GM12878 (cell line): ENCODE measurements around the gene MRGPRF. TPM values are rescaled to one million over a fixed set of nuclear protein-coding genes. Genes with fewer than 3 reads are reported as not detected.
"Not testable (repeated sequence)": the region's sequence is repeated elsewhere in the genome, so short reads cannot be mapped to it uniquely, and the experiment has no call there.

Source experiments
- ATAC-seq: fragments of 200-7000 bp; cut with Tn5 transposase; 3 replicates; pipeline ENCODE4 v1.9.1; 2020; ENCODE audit warnings: mild to moderate bottlenecking, moderate library complexity
- BruUV-seq: library from RNA; stranded (reverse); fragments of 400-500 nt; replicated peaks from 2 replicates; lab custom pipeline; 2021; lab: Mats Ljungman, UMichigan
- CTCF ChIA-PET: fragments of 300-600 bp; sonication (Branson Sonifier 250); formaldehyde crosslinking; extraction: SDS; loops from one replicate; lab custom pipeline; 2021; ENCODE audit warnings: inconsistent platforms; lab: Yijun Ruan, JAX
- POLR2A ChIA-PET: fragments of 350-600 bp; formaldehyde crosslinking; extraction: SDS; loops from one replicate; lab custom pipeline; 2021; ENCODE audit warnings: inconsistent platforms; lab: Charles Lee
- RAD21 ChIA-PET: fragments of 300-600 bp; sonication (Branson Sonifier 250); formaldehyde crosslinking; loops from one replicate; lab custom pipeline; 2023; ENCODE audit warnings: antibody characterized with exemption; ENCODE audit not compliant: unreplicated experiment; lab: Charles Lee
- SMC1A ChIA-PET: fragments of 300-600 bp; sonication (Branson Sonifier 250); formaldehyde crosslinking; loops from one replicate; lab custom pipeline; 2023; ENCODE audit not compliant: unreplicated experiment, uncharacterized antibody; lab: Charles Lee
- DNase-seq: peaks from one replicate; pipeline ENCODE4 v3.0.0-alpha.2; 2011; ENCODE audit warnings: low read depth, low spot score
- FAIRE-seq: peaks from 3 replicates; lab custom pipeline; 2011; peaks lifted over from hg19 to GRCh38; lab: Jason Lieb, UNC
- H2AFZ ChIP-seq: 2 replicates; pipeline ENCODE4 v1.6.0; 2011; ENCODE audit warnings: low read depth, low read length, control low read depth; ENCODE audit not compliant: control insufficient read depth
- H3K27ac ChIP-seq: 2 replicates; pipeline ENCODE4 v1.5.1; 2011; ENCODE audit warnings: control low read depth; ENCODE audit not compliant: control insufficient read depth, insufficient read depth
- H3K27me3 ChIP-seq, 2 experiments: replicated peaks in 1 of 2; 2 replicates each; pipeline versions ENCODE4 v1.6.0 to v1.6.1; 2011; ENCODE audit warnings: low read length in 1 of 2; ENCODE audit not compliant: control insufficient read depth in 2 of 2, insufficient read depth in 2 of 2
- H3K36me3 ChIP-seq, 2 experiments: 2 replicates each; pipeline ENCODE4 v1.5.1; 2011; ENCODE audit warnings: low read length in 1 of 2; ENCODE audit not compliant: control insufficient read depth in 2 of 2, insufficient read depth in 2 of 2
- H3K4me1 ChIP-seq: 2 replicates; pipeline ENCODE4 v1.6.1; 2011; ENCODE audit warnings: mild to moderate bottlenecking, low read length, moderate library complexity, mixed read lengths; ENCODE audit not compliant: control insufficient read depth, insufficient read depth
- H3K4me2 ChIP-seq: 2 replicates; pipeline ENCODE4 v1.6.0; 2011; ENCODE audit warnings: control low read depth; ENCODE audit not compliant: control insufficient read depth, insufficient read depth
- H3K4me3 ChIP-seq: fragments of 200-600 bp; sonication (generic); 2 replicates; pipeline ENCODE4 v1.5.1; 2016
- H3K79me2 ChIP-seq: 2 replicates; pipeline ENCODE4 v1.6.0; 2011; ENCODE audit warnings: low read length; ENCODE audit not compliant: control insufficient read depth, insufficient read depth
- H3K9ac ChIP-seq: 2 replicates; pipeline ENCODE4 v1.8.0; 2011; ENCODE audit warnings: low read length, control low read depth, mixed read lengths; ENCODE audit not compliant: control insufficient read depth, insufficient read depth
- H3K9me3 ChIP-seq: replicated peaks from 3 replicates; pipeline ENCODE4 v1.5.1; 2011; ENCODE audit warnings: mild to moderate bottlenecking, low read length; ENCODE audit not compliant: control insufficient read depth, insufficient read depth
- H4K20me1 ChIP-seq: 2 replicates; pipeline ENCODE4 v1.6.0; 2011; ENCODE audit not compliant: control insufficient read depth, insufficient read depth
- CBX3 ChIP-seq: fragments of 200-600 bp; sonication (generic); IDR thresholded peaks from 2 replicates; pipeline ENCODE4 v1.6.1; 2016; ENCODE audit warnings: low read depth, borderline replicate concordance
- HDAC6 ChIP-seq: fragments of 200-600 bp; sonication (generic); IDR thresholded peaks from one replicate; pipeline ENCODE4 v1.8.0; 2017; ENCODE audit warnings: antibody characterized with exemption; ENCODE audit not compliant: unreplicated experiment
- LARP7 ChIP-seq: fragments of 450-650 bp; IDR thresholded peaks from 2 replicates; pipeline ENCODE4 v1.6.1; 2017; ENCODE audit warnings: mild to moderate bottlenecking
- MTA2 ChIP-seq: fragments of 450-650 bp; IDR thresholded peaks from 2 replicates; pipeline ENCODE4 v1.6.1; 2016; ENCODE audit warnings: low read depth, mild to moderate bottlenecking, moderate library complexity
- NBN ChIP-seq: fragments of 450-650 bp; IDR thresholded peaks from 2 replicates; pipeline ENCODE4 v1.6.1; 2016
- ZZZ3 ChIP-seq: IDR thresholded peaks from 2 replicates; pipeline ENCODE4 v1.6.1; 2011; ENCODE audit warnings: low read depth; ENCODE audit not compliant: control insufficient read depth, insufficient read length
- WGBS: methylation state at CpG from one replicate; pipeline ENCODE4 v1.1.6; 2016; ENCODE audit warnings: low lambda C conversion rate; ENCODE audit not compliant: insufficient replicate concordance, insufficient coverage; ENCODE audit errors: missing lambda C conversion rate; 5-methylcytosine and 5-hydroxymethylcytosine counted together
- in situ Hi-C: fragments of 300-500 bp; cut with MboI; formaldehyde crosslinking; loops from 9 replicates; pipeline ENCODE4 v1.14.3; 2018; ENCODE audit warnings: mixed read lengths
- intact Hi-C: fragments of 100-400 bp; cut with micrococcal nuclease; formaldehyde crosslinking; loops from one replicate; pipeline ENCODE4 v1.14.2; 2022; ENCODE audit not compliant: unreplicated experiment
- polyA plus RNA-seq, 11 experiments: library from polyadenylated mRNA; depleted of rRNA in 4 of 11; unstranded in 6 of 11; stranded (reverse) in 5 of 11; fragments of >200 nt; fragmentation: Nextera tagmentation in 4 of 11; fragmentation: Illumina TruSeq in 1 of 11; extraction: Ambion mirVana in 4 of 11; extraction: Trizol in 1 of 11; gene quantifications; 1 replicate in 1 of 11; 2 replicates in 10 of 11; pipeline versions ENCODE4 v1.2.1 to v1.2.3, GENCODE V29; 2011 to 2016; ENCODE audit warnings: inconsistent platforms in 2 of 11, missing spikeins in 2 of 11, low read depth in 1 of 11
- total RNA-seq, 4 experiments: library from RNA; depleted of rRNA in 3 of 4; stranded (reverse); fragments of >200 nt in 3 of 4; fragmentation: Illumina TruSeq in 1 of 4; extraction: Trizol in 1 of 4; gene quantifications; 2 replicates each; pipeline versions ENCODE4 v1.2.1 to v1.2.3, GENCODE V29; 2013 to 2021
- TF ChIP-seq, protein P1 (sequence below): fragments of 450-650 bp; IDR thresholded peaks from 2 replicates; pipeline ENCODE4 v1.6.1; 2016; ENCODE audit warnings: mild to moderate bottlenecking
- TF ChIP-seq, protein P2 (sequence below): IDR thresholded peaks from 2 replicates; pipeline ENCODE4 v1.6.1; 2012; ENCODE audit warnings: low read depth, low read length, improper control_type of control experiment
- TF ChIP-seq, protein P3 (sequence below): fragments of 150-350 bp; IDR thresholded peaks from 2 replicates; pipeline ENCODE4 v1.6.1; 2016; ENCODE audit warnings: low read depth, low read length

Gene MRGPRF
- total and polyA plus RNA-seq, 10 of the 15 experiments (the other 5 are each of a cell fraction or from before 2014, with no cell fraction given): not detected

DNA sequence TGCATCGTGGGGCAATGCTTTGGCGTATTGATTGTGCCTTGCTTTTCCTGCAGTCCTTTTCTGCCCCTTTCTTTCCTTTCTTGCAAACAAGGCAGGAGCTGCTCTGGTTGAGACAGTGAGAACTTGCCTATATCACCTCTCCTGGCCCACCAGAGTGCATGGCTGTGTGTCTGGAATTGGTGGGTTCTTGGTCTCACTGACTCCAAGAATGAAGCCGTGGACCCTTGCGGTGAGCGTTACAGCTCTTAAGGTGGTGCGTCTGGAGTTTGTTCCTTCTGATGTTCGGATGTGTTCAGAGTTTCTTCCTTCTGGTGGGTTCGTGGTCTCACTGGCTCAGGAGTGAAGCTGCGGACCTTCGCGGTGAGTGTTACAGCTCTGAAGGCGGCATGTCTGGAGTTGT, 39.3 kb downstream of the MRGPRF start:
- intact Hi-C loops, H3K4me3 ChIP-seq, DNase-seq, H2AFZ ChIP-seq, H3K36me3 ChIP-seq, H3K79me2 ChIP-seq, FAIRE-seq, BruUV-seq, H3K27ac ChIP-seq, H3K4me2 ChIP-seq, H4K20me1 ChIP-seq, H3K9ac ChIP-seq, ATAC-seq, in situ Hi-C loops, CTCF ChIA-PET, POLR2A ChIA-PET, SMC1A ChIA-PET, RAD21 ChIA-PET, H3K9me3 ChIP-seq, H3K27me3 ChIP-seq, H3K4me1 ChIP-seq: not testable (repeated sequence)
- 62% methylated on average over 12 of the region's 12 CpGs for WGBS

DNA sequence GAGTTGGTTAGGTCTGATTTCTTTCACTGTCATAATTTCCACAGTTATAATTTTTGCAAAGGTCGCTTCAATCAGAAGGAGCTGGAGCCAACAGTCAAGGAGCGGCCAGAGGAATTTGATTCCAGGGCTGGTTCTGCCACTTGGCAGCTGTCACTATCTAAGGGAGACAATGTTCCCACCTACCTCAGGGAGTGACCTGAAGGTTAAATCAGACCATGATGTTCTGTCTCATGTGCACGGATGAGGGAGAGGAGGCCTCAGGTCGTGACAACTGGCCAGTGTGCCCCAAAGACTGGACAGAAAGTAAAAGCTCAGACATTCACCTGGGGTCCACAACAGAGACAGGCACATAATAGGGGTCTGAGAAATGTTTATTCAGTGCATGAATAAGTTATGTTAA, 39.8 kb downstream of the MRGPRF start:
- no peak for ATAC-seq
- SMC1A ChIA-PET: no interaction called here
- DNase-seq: no peak
- H3K36me3 ChIP-seq: no peaks in the 10 kb centered on the region
- no peaks in the 10 kb centered on the region for H3K4me1 ChIP-seq
- no peak for TF ChIP-seq HDAC6
- no peak for TF ChIP-seq LARP7
- TF ChIP-seq, protein P1, sequence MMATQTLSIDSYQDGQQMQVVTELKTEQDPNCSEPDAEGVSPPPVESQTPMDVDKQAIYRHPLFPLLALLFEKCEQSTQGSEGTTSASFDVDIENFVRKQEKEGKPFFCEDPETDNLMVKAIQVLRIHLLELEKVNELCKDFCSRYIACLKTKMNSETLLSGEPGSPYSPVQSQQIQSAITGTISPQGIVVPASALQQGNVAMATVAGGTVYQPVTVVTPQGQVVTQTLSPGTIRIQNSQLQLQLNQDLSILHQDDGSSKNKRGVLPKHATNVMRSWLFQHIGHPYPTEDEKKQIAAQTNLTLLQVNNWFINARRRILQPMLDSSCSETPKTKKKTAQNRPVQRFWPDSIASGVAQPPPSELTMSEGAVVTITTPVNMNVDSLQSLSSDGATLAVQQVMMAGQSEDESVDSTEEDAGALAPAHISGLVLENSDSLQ: no peak
- no peak for TF ChIP-seq CBX3
- no peak for TF ChIP-seq ZZZ3
- TF ChIP-seq, protein P2, sequence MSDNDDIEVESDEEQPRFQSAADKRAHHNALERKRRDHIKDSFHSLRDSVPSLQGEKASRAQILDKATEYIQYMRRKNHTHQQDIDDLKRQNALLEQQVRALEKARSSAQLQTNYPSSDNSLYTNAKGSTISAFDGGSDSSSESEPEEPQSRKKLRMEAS: no peak
- no peak for TF ChIP-seq NBN
- TF ChIP-seq, protein P3, sequence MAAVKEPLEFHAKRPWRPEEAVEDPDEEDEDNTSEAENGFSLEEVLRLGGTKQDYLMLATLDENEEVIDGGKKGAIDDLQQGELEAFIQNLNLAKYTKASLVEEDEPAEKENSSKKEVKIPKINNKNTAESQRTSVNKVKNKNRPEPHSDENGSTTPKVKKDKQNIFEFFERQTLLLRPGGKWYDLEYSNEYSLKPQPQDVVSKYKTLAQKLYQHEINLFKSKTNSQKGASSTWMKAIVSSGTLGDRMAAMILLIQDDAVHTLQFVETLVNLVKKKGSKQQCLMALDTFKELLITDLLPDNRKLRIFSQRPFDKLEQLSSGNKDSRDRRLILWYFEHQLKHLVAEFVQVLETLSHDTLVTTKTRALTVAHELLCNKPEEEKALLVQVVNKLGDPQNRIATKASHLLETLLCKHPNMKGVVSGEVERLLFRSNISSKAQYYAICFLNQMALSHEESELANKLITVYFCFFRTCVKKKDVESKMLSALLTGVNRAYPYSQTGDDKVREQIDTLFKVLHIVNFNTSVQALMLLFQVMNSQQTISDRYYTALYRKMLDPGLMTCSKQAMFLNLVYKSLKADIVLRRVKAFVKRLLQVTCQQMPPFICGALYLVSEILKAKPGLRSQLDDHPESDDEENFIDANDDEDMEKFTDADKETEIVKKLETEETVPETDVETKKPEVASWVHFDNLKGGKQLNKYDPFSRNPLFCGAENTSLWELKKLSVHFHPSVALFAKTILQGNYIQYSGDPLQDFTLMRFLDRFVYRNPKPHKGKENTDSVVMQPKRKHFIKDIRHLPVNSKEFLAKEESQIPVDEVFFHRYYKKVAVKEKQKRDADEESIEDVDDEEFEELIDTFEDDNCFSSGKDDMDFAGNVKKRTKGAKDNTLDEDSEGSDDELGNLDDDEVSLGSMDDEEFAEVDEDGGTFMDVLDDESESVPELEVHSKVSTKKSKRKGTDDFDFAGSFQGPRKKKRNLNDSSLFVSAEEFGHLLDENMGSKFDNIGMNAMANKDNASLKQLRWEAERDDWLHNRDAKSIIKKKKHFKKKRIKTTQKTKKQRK: no peak
- no peak for TF ChIP-seq MTA2
- no peaks in the 10 kb centered on the region for H3K79me2 ChIP-seq
- RAD21 ChIA-PET: interaction anchor here (1.0 kb wide), 1 partner anchor 10 kb away, joined by 3 read pairs; no protein-coding TSS in a partner anchor
- no peaks in the 10 kb centered on the region; a peak in 1 of 4 replicates for H3K27me3 ChIP-seq
- H3K9me3 ChIP-seq: no peaks in the 10 kb centered on the region
- no peak for FAIRE-seq
- no peak overlapping the region for H3K9ac ChIP-seq
- CTCF ChIA-PET: no interaction called here
- intact Hi-C loops: no loop called here
- WGBS: 32% methylated on average over 4 of the region's 4 CpGs
- H3K4me2 ChIP-seq: no peak overlapping the region
- H4K20me1 ChIP-seq: no peaks in the 10 kb centered on the region
- no TSS peak for BruUV-seq
- H3K4me3 ChIP-seq: no peak overlapping the region
- H2AFZ ChIP-seq: no peak overlapping the region
- POLR2A ChIA-PET: no interaction called here
- in situ Hi-C loops: no loop called here
- no peak overlapping the region for H3K27ac ChIP-seq
